Stimulated activated CD4-positive, alpha-beta T cell treated with anti-CD3 and anti-CD28 coated beads, Interleukin-1b, Interleukin-23, amount 100 ng/mL, for 4 hours (primary cell): ENCODE measurements around the gene ATG101.

Source experiments
- DNase-seq, 2 donors: peaks; one replicate each; pipeline ENCODE4 v3.0.0-alpha.2; 2020; ENCODE audit warnings: low read depth in 2 of 2

ATG101 gene

GRCh38 chr12:52057638-52058576 is 11.9 kb upstream of the ATG101 start:
- DNase-seq, result no peak

DNA sequence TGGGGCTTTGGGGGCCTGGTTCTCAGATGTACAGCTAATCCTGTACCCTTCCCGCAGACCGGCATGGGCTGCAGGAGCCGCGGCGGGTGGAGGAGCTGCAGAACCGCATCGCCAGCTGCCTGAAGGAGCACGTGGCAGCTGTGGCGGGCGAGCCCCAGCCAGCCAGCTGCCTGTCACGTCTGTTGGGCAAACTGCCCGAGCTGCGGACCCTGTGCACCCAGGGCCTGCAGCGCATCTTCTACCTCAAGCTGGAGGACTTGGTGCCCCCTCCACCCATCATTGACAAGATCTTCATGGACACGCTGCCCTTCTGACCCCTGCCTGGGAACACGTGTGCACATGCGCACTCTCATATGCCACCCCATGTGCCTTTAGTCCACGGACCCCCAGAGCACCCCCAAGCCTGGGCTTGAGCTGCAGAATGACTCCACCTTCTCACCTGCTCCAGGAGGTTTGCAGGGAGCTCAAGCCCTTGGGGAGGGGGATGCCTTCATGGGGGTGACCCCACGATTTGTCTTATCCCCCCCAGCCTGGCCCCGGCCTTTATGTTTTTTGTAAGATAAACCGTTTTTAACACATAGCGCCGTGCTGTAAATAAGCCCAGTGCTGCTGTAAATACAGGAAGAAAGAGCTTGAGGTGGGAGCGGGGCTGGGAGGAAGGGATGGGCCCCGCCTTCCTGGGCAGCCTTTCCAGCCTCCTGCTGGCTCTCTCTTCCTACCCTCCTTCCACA is 11.0 kb upstream of the ATG101 start:
- no peak for DNase-seq

GRCh38 chr12:52059582-52060497 is 9.9 kb upstream of the ATG101 start:
- DNase-seq, result no peak

GRCh38 chr12:52060498-52061177 is 9.1 kb upstream of the ATG101 start:
- no peak for DNase-seq

- DNase-seq, result no peak
Observed at GRCh38 chr12:52061470-52062166, 8.2 kb upstream of the ATG101 start.

DNA sequence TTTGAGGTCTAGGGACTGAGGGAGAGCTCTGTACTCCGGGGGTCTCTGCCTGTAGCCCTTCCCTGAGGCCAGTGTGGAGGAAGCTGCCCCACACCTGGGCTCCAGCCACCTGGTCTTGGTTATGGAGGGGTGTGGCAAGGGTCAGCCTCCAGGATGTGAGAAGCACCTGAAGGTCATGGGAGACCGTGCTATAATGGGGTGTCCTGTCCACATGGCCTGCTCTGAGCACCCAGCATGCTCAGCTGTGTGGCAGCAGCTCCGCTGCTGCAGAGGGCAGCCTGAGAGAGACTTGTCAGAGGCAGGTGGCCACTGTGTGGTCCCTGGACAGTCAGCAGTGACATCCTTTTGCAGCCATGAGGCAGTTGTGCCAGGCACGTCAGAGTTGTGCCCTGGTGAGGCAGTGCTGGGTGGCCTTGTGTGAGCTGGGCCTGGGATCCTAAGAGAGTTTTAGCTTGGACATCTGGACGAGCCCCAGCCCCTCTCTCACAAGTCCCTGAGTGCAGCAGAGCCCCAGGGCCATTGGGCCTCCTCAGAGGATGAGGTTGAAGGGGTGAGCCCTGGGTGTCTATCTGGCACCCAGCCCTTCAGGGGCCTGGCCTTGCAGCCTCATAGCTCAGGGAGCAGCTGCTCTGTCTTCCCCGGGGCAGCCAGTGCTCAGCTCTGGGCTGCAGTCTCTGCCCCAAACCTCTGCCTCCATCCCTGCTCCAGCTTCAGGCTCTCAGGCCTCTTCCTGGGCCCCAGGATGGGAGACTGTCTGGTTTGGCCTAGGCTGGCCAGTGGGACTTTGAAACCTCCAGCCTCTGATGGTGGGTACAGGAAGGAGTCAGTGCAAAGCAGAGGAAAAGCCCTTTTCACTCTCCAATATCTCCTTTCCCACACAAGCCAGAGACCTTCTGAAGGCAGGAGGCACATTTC is 7.4 kb upstream of the ATG101 start:
- no peak for DNase-seq

DNA sequence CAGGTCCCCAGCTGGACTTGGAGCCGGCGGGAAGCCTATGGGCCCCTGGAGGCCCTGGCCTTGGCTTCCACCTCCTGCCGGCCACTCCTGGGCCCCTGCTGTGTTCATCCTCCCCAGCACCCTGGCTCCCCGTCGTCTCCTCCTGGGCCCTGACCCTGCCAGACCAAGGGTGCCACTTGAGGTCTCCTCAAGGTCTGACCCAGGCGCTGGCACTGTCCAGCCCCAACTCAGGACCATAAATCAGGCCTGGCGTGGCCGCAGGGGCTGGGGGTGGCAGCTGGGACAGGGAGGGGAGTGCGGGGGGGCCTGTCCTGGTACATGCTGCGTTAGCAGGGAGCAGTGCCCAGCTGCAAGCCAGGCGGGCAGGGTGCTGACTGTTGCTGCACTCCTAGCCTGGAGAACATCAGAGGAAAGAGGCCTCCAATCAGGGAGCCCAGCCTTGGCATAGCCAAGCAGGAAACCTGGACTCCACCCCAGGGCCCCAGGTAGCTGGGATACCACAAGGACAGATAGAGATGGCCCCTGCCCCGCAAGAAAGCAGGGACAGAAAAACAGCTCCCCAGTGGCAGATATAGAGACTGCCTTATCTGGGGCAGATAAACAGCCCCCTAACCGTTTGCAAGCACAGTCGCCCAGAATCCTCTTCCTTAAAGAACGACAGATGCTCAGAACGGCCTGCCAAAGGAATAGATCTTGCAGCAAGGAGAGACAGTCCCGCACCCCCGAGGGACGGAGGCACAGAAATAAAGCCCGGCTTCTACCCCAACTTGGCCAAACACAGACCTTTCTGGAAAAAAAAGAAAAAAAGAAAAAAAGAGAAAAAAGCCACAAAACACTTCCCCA is 6.5 kb upstream of the ATG101 start:
- no peak for DNase-seq

DNA sequence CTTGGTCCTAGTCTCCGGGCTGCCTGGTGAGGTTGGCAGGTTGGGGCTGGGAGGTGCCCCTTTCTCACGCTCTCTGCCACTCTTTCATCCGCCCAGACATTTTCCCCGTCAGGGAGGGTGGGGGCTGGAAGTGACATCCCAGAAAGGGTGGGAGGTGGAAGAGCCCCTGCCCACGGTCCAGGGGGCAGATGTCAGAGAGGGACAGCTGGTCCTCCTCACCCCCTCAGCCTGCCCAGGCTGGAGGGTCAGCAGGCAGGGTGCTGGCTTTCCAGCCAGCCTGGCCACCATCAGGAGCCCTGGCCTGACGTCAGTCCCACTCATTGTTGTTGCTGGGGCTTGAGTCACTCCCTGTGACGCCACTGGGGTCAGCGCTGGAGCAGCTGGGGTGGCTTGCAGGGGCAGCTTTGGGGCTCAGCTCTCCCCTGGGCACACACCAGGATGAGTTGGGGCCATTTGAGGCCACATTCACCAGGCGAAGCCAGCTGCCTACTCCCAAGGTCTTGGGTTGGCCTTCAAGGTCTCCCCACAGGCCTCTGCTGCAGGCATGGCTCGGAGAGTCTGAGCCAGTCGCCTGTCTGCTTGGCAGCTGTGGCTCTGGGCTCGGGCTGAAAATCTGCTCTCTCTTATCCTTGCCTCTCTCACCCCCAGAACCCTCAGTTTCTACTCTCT is 5.7 kb upstream of the ATG101 start:
- no peak for DNase-seq

DNA sequence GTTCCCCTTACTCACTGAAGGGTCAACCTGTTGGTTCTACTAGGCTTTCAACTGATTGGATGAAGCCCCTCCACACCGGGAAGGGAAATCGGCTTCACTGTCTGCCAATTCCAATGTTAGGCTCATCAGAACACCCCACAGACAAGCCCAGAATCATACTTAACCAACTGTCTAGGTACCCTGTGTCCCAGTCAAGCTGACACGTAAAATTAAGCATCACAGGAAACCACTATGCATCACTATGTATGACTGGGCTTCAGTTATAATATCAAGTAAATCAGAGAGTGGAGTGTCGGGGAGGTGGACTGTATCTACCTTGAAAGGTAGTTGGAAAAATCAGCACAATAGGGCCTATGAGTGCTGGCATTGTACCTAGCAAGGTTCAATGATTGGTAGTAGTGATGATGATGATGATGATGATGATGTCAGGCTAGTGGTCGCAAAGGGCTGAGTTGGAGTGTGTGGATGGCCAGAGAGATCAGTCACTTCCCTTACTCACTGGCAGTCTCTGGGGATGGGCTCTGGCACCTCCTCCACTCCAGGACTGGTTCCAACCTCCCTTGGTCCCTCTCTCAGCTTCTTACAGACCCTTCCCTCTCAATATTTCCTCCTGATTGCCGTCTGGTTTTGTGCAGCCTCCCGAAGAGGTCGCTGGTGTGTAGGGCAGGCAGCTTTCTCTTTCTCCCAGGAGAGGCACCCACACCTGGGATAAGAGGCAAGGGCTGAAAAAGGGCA is 3.3 kb upstream of the ATG101 start:
- DNase-seq, result no peak

DNA sequence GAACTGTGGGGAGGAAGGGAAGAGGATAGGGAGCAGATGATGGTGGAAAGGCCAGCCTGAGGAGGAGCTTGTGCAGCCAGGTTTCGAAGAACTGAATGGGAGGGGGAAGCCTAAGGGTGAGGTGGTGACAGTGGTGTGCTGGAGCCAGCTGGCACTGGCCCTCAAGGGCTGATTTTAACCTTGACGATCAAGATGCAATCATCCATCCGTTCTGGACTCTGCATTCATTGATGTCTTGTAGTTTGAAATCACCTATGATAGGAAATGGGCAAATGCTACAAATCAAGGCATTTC is 2.8 kb upstream of the ATG101 start:
- DNase-seq, result no peak

- DNase-seq, result no peak
Observed at GRCh38 chr12:52070185-52070925, 577 bp downstream of the ATG101 start.

- DNase-seq, result no peak
Observed at GRCh38 chr12:52073531-52074381, 4.0 kb downstream of the ATG101 start.

DNA sequence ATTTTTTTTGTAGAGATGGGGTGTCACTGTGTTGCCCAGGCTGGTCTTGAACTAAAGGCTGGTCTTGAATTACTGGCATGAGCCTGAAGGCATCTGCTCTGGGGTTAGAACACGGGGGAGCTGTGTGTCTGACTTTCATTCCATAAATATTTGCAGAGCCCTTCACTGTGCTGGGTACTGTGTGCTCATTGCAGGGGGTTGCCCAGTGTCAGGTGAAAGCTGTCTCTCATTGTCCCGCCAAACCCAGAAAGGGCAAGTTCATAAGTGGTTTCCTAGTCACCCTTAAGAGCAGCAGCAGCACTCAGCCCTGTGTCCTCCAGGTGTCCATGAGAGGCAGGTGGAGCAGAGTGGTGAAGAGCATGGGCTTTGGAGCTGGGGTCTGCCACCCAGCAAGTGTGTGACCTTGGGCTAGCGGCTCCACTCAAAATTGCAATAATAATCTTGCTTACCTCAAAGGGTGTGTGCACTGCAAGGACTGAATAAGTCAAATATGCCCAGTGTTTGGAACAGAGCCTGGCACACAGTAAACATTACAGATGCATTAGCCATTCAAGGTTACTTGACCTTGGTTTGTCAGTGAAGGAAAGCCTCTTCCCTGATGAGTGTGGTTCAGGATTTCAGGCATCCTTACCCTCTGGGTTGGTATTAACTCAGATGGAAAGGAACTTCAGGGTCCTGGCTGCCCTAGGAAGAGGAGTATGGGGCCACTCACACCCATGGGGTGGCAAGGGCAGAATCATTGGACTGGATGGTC is 5.4 kb downstream of the ATG101 start:
- DNase-seq, result no peak

- DNase-seq, result no peak
Observed at GRCh38 chr12:52076811-52077210, 7.0 kb downstream of the ATG101 start.

DNA sequence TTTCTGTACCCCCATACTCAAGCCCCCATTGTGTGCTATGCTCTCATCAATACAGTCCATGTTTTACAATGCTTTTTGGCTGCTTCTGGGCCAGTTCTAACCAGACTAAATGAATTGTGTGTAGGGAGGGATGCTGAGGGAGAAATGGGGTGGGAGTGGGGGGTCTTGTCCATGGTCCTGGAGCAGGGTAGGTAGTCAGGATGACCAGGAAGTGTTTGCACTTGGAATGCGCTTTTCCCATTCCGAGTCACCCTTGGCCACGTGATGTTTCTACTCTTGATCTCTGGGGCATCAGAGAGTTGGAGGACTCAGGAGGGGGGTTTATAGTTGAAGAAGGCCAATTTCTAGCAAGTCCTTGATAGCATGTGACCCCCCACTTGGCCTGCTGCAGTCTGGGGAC is 8.5 kb downstream of the ATG101 start:
- DNase-seq, result no peak
